B cell (primary cell): Measurements from ENCODE around the gene IRX4.

ENCODE experiments used
- EZH2 ChIP-seq: IDR thresholded peaks from 2 replicates; pipeline ENCODE4 v1.6.1; 2012; ENCODE audit warnings: borderline replicate concordance, low read depth, mild to moderate bottlenecking, moderate library complexity, low read length; ENCODE audit not compliant: insufficient read depth, poor library complexity, severe bottlenecking
- TF ChIP-seq, protein P1 (sequence below): fragments of 200-600 bp; IDR thresholded peaks from one replicate; pipeline ENCODE4 v1.8.0; 2022; ENCODE audit warnings: antibody characterized with exemption, mild to moderate bottlenecking

DNA sequence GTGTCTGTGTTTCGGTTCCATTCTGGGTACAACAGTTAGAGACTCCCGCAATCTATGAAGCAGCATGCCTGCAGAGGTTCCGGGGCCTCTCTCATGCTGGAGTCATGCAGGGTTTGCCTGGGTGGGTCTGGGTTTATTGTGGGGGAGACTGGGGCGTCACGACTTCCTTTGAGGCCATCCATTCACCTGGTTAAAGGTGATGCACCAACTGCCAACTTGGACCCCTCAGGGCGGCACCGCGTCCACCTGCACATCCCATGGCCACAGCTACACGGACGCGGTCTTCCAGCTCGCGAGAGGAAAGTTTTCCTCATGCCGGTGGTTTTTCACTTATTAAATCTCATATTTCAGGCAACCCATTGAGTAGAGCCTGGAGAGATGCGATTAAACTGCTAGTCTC, 30.9 kb upstream of the IRX4 start:
- TF ChIP-seq, protein P1, sequence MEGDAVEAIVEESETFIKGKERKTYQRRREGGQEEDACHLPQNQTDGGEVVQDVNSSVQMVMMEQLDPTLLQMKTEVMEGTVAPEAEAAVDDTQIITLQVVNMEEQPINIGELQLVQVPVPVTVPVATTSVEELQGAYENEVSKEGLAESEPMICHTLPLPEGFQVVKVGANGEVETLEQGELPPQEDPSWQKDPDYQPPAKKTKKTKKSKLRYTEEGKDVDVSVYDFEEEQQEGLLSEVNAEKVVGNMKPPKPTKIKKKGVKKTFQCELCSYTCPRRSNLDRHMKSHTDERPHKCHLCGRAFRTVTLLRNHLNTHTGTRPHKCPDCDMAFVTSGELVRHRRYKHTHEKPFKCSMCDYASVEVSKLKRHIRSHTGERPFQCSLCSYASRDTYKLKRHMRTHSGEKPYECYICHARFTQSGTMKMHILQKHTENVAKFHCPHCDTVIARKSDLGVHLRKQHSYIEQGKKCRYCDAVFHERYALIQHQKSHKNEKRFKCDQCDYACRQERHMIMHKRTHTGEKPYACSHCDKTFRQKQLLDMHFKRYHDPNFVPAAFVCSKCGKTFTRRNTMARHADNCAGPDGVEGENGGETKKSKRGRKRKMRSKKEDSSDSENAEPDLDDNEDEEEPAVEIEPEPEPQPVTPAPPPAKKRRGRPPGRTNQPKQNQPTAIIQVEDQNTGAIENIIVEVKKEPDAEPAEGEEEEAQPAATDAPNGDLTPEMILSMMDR = no peak
- no peak for TF ChIP-seq EZH2
